ENCODE measurements around the gene THSD4.

Gene THSD4

DNA sequence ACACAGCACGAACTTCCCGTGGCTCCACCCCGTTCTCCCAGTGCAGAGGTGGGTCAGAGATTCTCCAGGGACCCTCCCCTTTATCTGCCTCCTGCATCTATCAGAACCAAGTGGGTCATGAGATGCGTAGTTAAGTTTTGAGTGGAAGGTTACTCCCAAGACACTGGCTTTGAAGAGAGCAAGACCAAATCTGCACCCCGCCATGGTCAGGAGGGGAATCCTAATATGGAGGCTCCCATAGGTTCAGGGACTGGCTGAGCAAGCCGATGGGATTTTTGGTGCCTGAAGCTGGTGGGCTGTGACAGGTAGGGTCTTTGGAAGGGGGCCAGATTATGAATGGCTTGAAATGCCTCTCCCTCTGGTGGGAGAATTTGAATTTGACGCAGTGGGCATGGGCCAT, 488.1 kb downstream of the THSD4 start:
- no peak for DNase-seq

GRCh38 chr15:71607383-71607782, 492.1 kb downstream of the THSD4 start:
- no peak for DNase-seq

GRCh38 chr15:71610728-71611552, 495.7 kb downstream of the THSD4 start:
- DNase-seq: no peak

- no peak for DNase-seq
These were observed 496.5 kb downstream of the THSD4 start for GRCh38 chr15:71611553-71612396.

- DNase-seq: no peak
These were observed 497.1 kb downstream of the THSD4 start for GRCh38 chr15:71612397-71612722.

DNA sequence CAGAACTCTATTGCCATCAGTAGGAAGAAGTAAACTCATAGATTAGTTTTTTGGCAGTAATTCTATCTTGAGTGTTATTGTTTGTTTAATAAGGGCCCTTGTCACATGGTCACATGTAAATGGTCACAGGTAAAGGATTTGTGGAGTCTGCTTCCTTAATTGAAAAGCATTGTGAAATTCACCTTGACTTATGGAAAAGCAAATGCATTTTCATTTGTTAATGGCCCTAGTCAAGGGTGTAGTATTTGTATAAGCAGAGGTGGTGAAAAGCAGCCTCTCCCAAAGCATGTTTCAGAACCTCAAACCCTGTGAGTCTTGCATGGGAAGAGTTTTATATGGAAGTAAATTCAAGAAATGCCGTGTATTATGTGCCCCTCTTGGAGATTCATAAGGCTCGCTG, 497.6 kb downstream of the THSD4 start:
- DNase-seq: no peak

DNA sequence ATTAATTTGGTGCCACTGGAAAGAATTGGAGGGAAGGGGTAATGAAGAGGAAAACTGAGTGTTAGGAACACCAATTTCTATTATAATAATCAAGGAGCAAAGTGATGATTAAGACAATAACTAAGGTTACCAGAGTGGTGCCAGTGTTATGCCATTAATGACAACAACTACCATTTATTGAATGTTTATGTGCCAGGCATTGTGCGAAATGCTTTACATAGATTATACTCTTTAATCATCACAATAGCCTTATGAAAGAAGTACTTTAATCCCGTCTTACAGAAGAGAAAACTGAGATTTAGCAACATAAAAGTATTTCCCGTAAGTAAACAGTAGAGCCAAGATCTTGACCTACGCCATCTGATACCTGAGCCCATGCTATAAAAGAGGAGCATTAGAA, 507.8 kb downstream of the THSD4 start:
- DNase-seq: no peak

DNA sequence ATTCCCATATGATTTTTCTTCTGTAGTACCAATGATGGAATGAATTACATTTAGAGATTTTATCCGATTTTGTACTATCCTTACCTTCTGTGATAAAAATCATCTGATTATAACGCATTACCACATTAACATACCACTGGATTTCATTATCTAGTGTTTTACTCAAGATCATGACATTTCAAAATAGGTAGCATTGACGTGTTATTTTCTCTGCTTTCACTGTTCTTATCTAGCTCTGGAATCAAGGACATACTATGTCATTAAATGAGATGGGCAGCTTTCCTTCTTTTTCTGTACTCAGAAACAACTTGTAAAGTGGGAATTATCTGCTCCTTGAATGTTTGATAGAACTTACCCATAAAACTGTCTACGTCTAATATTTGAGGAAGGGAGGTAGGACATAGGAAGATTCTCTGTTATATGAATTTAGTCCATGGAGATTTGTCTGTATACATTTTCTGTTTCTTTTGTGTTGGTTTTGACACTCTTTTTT, 511.4 kb downstream of the THSD4 start:
- no peak for DNase-seq

GRCh38 chr15:71627188-71627587, 511.9 kb downstream of the THSD4 start:
- DNase-seq: no peak

GRCh38 chr15:71627604-71628003, 512.3 kb downstream of the THSD4 start:
- DNase-seq: no peak

- no peak for DNase-seq
These were observed 513.9 kb downstream of the THSD4 start for GRCh38 chr15:71628988-71629770.

DNA sequence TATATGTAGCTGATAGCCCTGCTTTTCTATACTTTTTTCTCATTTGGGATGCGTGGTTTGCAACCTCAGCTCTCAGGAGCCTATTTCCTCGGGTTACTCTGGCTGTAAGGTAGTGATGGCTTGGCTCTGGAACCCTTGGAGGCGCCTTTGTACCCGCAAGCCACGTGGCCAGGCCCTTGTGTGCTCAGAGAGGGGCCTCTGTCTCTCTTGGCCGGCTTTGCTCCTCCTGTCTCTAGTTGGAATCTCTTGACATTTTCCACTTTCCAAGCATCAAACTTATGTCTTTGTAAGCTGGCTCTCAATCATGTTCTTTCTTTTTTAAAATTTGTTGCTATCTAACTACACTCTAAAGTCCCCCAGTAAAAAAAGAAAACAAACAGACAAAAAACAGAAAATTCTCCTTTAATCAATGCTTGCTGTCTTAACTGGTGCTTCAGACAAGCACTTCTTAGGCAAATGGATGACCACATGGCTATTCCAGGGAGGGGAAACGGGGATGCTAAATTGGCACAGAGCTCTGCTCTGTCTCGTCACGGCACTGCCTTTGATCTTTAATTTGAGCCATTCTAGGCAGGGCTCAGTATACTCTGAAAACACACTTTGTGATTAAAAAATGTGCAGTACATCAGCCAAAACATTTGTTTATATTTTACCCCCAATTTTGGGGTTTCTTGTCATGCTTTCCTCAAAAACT, 514.7 kb downstream of the THSD4 start:
- DNase-seq: no peak

- DNase-seq: no peak
These were observed 515.2 kb downstream of the THSD4 start for GRCh38 chr15:71630475-71630809.

GRCh38 chr15:71632576-71633195, 517.4 kb downstream of the THSD4 start:
- DNase-seq: no peak

DNA sequence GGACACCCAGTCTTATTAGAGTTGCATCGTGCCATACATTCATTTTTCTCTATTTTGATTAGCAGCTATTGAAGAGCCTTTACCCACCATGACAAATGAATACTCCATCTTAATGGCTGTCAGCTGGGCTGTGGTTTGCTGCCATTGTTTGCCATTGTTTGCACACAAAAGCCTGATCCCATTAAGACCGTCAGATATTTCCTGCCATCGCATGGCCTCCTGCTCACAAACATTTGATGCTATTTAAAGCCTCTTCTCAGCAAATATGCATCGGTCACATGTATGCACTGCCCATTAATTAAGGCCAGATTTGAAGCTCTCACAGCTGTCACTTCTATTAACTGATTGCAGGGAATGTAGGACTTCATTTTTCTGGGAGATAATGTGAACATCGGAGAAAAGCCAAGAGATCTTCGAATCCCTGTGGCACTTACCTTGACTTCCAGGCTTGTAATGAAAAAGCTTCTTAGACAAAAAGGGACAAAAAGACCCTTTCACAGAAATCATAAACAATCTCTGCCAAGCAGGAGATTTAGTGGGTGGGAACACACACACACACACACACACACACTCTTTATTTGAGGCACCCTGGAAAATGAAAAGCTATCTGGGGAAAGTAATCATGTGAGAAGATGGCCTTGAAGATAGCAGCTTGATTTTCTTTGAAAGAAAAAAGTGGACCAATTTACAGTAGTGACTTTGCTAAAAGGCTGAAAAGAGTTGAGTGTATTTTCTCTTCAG, 519.7 kb downstream of the THSD4 start:
- no peak for DNase-seq

- DNase-seq: no peak
These were observed 520.5 kb downstream of the THSD4 start for GRCh38 chr15:71635735-71636134.

GRCh38 chr15:71638876-71639275, 523.6 kb downstream of the THSD4 start:
- no peak for DNase-seq

GRCh38 chr15:71639471-71639870, 524.2 kb downstream of the THSD4 start:
- DNase-seq: no peak

DNA sequence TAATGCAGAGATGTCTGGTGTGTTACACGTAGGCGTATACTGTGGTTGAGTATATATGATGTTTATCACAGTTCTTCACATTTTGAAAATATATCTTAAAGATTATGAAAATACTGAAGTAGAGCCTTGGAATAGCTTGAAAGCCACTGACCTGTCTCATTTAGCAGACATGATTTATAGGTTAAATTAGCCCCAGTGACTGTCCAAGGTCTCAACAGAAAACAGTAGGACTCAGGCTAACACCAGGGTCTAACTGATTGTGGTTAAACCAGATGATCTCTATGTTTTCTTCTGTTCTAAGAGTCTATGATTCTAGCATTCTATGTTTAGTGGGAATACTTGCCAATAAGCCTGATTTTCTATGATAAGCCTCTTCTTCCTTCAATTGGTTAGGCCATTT, 528.6 kb downstream of the THSD4 start:
- no peak for DNase-seq

- DNase-seq: no peak
These were observed 531.7 kb downstream of the THSD4 start for GRCh38 chr15:71646767-71647486.

- DNase-seq: no peak
These were observed 532.2 kb downstream of the THSD4 start for GRCh38 chr15:71647487-71647808.
